Esophagus squamous epithelium (tissue), 5 donors: ENCODE data around the gene AFDN. TPM values are rescaled to one million over a fixed set of nuclear protein-coding genes. Genes with fewer than 3 reads are reported as not detected.

Experiments
- DNase-seq: peaks from one replicate; lab custom pipeline; 2025; lab: John Stamatoyannopoulos, UW
- H3K27ac ChIP-seq, 4 donors: fragments of 200-600 bp; sonication (generic); one replicate each; pipeline ENCODE4 v1.5.1; 2016 to 2019; ENCODE audit warnings: mild to moderate bottlenecking in 1 of 4
- H3K27me3 ChIP-seq, 4 donors: fragments of 200-600 bp; sonication (generic); 1 replicate in 3 of 4; 2 replicates in 1 of 4; pipeline versions ENCODE4 v1.5.1 to v1.6.0; 2017 to 2021; ENCODE audit warnings: antibody characterized with exemption in 1 of 4
- H3K36me3 ChIP-seq, 3 donors: fragments of 200-600 bp; sonication (generic); one replicate each; pipeline ENCODE4 v1.5.1; 2016 to 2019
- H3K4me1 ChIP-seq, 3 donors: fragments of 200-600 bp; sonication (generic); one replicate each; pipeline ENCODE4 v1.5.1; 2017 to 2019
- H3K4me3 ChIP-seq, 4 donors: fragments of 200-600 bp; sonication (generic); 1 replicate in 3 of 4; 2 replicates in 1 of 4; pipeline ENCODE4 v1.5.1; 2016 to 2019; ENCODE audit warnings: mild to moderate bottlenecking in 2 of 4, moderate library complexity in 1 of 4
- H3K9me3 ChIP-seq, 3 donors: fragments of 200-600 bp; sonication (generic); one replicate each; pipeline ENCODE4 v1.5.1; 2016 to 2019
- CTCF ChIP-seq, 6 experiments: fragments of 450-650 bp in 4 of 6; fragments of 200-600 bp in 2 of 6; sonication (generic) in 2 of 6; IDR thresholded peaks; one replicate each; pipeline ENCODE4 v1.5.1; 2016 to 2019; ENCODE audit warnings: antibody characterized with exemption in 6 of 6, mild to moderate bottlenecking in 4 of 6, moderate library complexity in 4 of 6
- POLR2A ChIP-seq, 4 donors: fragments of 450-650 bp; IDR thresholded peaks; one replicate each; pipeline ENCODE4 v1.6.1; 2017; ENCODE audit warnings: antibody characterized with exemption in 4 of 4, mild to moderate bottlenecking in 4 of 4, moderate library complexity in 3 of 4
- WGBS, 2 donors: methylation state at CpG; one replicate each; pipeline ENCODE4 v1.1.5; 2018; 5-methylcytosine and 5-hydroxymethylcytosine counted together
- intact Hi-C: fragments of 100-400 bp; cut with DNase I; formaldehyde crosslinking; loops from one replicate; pipeline ENCODE4 v1.15.0; 2022
- total RNA-seq, 4 donors: library from RNA; depleted of rRNA; stranded (reverse); fragments of >200 nt; gene quantifications; one replicate each; pipeline ENCODE4 v1.1.0, GENCODE V29; 2016
- donor health status: DM: yes; HTN: yes; CAD: no.

Gene AFDN
- total RNA-seq, 4 donors from 2014 or later: 93.8 to 250 (median 204) TPM

DNA sequence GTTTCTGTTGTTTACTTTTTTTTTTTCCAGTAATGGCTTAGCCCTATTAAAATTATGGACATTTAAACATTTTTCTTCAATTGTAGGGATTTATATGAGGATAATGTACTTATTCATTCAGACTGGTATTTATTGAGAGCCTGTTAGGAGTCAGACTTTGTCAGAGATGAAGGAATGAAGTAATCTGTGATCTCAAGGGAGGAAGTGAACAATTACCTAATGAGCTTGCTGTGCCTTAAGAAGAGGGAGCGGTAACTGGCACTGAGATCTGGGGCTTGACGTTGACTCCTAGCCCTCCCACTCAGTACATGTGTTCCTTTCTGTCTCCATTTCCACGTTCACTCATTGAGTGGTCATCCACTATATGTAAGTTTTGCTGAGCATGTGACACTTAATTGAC, 12.6 kb downstream of the AFDN start:
- peaks cover 0 to 29% (median 0%) of the 10 kb centered on the region in 3 donors for H3K4me1 ChIP-seq
- H3K27ac ChIP-seq: no peak overlapping the region
- H3K27me3 ChIP-seq: no peaks in the 10 kb centered on the region
- H3K36me3 ChIP-seq: no peaks in the 10 kb centered on the region
- H3K4me3 ChIP-seq: no peak overlapping the region
- no peak for DNase-seq
- TF ChIP-seq POLR2A (IDR thresholded peaks at IDR 0.05) (no peak), CTCF (IDR thresholded peaks at IDR 0.05) (no peak)
- intact Hi-C loops: no loop called here
- 69 to 82% methylated on average over 3 of the region's 3 CpGs for WGBS, 2 donors
- H3K9me3 ChIP-seq: no peaks in the 10 kb centered on the region

DNA sequence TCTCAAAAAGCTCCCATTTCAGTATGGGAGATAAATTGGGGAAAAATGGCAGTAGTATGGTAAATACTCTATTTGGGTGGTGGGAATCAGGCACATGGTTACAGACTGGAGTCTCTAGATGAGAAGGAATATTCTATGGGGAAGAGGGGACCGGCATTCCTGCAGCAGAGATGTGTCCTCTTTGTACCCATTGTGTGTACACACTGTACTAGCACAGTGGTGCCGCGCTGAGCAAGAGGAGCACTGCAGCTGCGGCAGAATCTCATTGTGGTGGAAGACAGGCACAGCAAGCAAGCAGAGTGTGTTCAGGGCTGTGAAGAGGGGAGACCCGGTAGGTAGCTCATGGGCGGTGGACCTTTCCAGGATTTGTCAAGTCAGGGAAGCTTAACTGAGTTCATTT, 13.0 kb downstream of the AFDN start:
- no peak overlapping the region for H3K27ac ChIP-seq
- no peak for DNase-seq
- H3K4me1 ChIP-seq: peaks cover 0 to 29% (median 0%) of the 10 kb centered on the region in 3 donors
- H3K27me3 ChIP-seq: no peaks in the 10 kb centered on the region
- H3K36me3 ChIP-seq: no peaks in the 10 kb centered on the region
- WGBS, 2 donors: 71 to 79% methylated on average over 6 of the region's 6 CpGs
- H3K9me3 ChIP-seq: no peaks in the 10 kb centered on the region
- H3K4me3 ChIP-seq: no peak overlapping the region
- intact Hi-C loops: no loop called here
- no peak for TF ChIP-seq POLR2A (IDR thresholded peaks at IDR 0.05)
- no peak for TF ChIP-seq CTCF (IDR thresholded peaks at IDR 0.05)

DNA sequence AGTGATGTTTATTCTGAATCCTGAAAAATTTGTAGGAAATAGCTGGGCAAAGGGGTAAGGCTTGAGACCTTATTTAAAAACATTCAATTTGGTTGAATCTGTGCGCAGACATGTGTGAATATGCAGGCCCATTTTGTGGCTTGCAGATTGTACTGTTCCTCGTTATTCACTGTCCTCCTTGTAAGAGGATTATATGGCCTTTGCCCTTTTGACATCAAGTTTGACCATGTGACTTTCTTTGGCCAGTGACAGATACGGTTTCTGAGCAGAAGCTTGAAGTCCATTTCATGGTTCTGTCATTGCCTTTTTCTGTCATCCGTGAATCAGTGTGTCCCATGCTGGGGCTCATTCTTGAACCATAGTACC, 13.4 kb downstream of the AFDN start:
- Histone ChIP-seq H3K9me3 (no peaks in the 10 kb centered on the region), H3K27ac (no peak overlapping the region), H3K36me3 (no peaks in the 10 kb centered on the region), H3K4me1 (peaks cover 0 to 29% (median 0%) of the 10 kb centered on the region in 3 donors), H3K27me3 (no peaks in the 10 kb centered on the region), H3K4me3 (no peak overlapping the region)
- TF ChIP-seq POLR2A (IDR thresholded peaks at IDR 0.05): no peak
- 92 to 95% methylated on average over 4 of the region's 4 CpGs for WGBS, 2 donors
- no peak for DNase-seq
- intact Hi-C loops: no loop called here

DNA sequence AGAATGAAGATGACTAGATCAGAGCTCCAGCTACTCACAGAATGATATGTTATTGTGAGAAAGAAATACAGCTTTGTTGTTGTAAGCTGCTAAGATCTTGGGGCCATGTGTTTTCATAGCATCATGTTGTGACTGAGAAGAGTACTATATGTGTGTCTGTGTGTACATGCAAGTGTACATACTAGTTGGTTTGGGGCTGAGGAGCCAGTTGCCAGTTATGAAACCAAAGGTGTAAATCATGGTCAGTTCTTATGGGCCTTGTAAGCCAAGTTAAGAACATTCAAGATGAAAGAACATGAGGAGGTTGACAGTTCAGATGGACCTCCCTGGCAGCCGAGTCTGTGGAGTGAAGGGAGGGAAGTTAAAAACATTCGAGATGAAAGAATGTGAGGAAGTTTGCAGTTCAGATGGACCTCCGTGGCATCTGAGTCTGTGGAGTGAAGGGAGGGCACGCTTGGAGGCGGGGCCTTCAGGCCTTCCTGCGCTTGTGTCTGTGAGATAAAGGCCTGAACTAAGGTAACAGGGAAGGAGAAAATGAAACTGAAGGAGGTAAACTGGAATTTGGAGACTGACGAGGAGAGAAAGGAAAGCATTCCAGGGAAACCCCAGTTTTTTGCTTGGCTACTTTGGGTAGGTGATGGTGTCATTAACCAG, 13.9 kb downstream of the AFDN start:
- no peak overlapping the region for H3K27ac ChIP-seq
- 61 to 69% methylated on average over 7 of the region's 7 CpGs for WGBS, 2 donors
- intact Hi-C loops: no loop called here
- no peaks in the 10 kb centered on the region for H3K27me3 ChIP-seq
- no peak for DNase-seq
- no peaks in the 10 kb centered on the region for H3K9me3 ChIP-seq
- no peak for TF ChIP-seq CTCF (IDR thresholded peaks at IDR 0.05)
- no peak for TF ChIP-seq POLR2A (IDR thresholded peaks at IDR 0.05)
- H3K4me3 ChIP-seq: no peak overlapping the region
- no peaks in the 10 kb centered on the region for H3K36me3 ChIP-seq
- peaks cover 0 to 29% (median 0%) of the 10 kb centered on the region in 3 donors for H3K4me1 ChIP-seq

GRCh38 chr6:167841981-167842380, 15.3 kb downstream of the AFDN start:
- H3K36me3 ChIP-seq: no peaks in the 10 kb centered on the region
- no peaks in the 10 kb centered on the region for H3K27me3 ChIP-seq
- H3K27ac ChIP-seq: no peak overlapping the region
- intact Hi-C loops: no loop called here
- no peaks in the 10 kb centered on the region for H3K9me3 ChIP-seq
- H3K4me1 ChIP-seq: peaks cover 0 to 25% (median 0%) of the 10 kb centered on the region in 3 donors
- no peak overlapping the region for H3K4me3 ChIP-seq
- TF ChIP-seq CTCF (IDR thresholded peaks at IDR 0.05): no peak
- no peak for TF ChIP-seq POLR2A (IDR thresholded peaks at IDR 0.05)
- no peak for DNase-seq
